Stimulated activated CD8-positive, alpha-beta memory T cell treated with anti-CD3 and anti-CD28 coated beads, Interleukin-7, amount 100 ng/mL, for 4 hours (primary cell): ENCODE results near the gene PICK1.
"Not testable (repeated sequence)": the region's sequence is repeated elsewhere in the genome, so short reads cannot be mapped to it uniquely, and the experiment has no call there.

Experiments
- DNase-seq, 2 donors: peaks; one replicate each; pipeline ENCODE4 v3.0.0-alpha.2; 2020; ENCODE audit warnings: low read depth in 2 of 2

The PICK1 gene

GRCh38 chr22:38074181-38075104 is 17.2 kb downstream of the PICK1 start:
- no peak for DNase-seq

- no peak for DNase-seq
Measured at GRCh38 chr22:38075105-38075825, 18.1 kb downstream of the PICK1 start.

GRCh38 chr22:38075961-38076360 is 18.8 kb downstream of the PICK1 start:
- no peak for DNase-seq

DNA sequence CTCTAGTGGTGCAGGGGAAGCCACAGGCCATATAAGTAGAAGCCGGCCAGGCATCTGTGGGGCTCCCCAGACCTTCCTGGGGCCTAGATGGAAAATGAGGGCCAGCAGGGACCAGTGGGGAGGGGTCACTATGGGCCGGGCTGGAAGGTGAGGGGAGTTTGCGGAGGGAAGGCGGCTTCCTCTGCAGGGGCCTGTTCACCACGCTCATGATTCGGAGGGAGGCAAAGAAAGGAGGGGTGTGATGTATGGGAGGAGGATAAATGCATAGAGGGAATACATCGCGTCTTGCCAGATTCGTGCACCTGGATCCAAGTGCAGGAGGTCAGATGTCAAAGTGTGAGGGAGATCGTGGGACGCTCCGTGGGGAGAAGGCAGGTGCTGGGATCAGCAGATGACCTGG is 19.9 kb downstream of the PICK1 start:
- DNase-seq, result no peak

GRCh38 chr22:38077595-38077994 is 20.4 kb downstream of the PICK1 start:
- no peak for DNase-seq

DNA sequence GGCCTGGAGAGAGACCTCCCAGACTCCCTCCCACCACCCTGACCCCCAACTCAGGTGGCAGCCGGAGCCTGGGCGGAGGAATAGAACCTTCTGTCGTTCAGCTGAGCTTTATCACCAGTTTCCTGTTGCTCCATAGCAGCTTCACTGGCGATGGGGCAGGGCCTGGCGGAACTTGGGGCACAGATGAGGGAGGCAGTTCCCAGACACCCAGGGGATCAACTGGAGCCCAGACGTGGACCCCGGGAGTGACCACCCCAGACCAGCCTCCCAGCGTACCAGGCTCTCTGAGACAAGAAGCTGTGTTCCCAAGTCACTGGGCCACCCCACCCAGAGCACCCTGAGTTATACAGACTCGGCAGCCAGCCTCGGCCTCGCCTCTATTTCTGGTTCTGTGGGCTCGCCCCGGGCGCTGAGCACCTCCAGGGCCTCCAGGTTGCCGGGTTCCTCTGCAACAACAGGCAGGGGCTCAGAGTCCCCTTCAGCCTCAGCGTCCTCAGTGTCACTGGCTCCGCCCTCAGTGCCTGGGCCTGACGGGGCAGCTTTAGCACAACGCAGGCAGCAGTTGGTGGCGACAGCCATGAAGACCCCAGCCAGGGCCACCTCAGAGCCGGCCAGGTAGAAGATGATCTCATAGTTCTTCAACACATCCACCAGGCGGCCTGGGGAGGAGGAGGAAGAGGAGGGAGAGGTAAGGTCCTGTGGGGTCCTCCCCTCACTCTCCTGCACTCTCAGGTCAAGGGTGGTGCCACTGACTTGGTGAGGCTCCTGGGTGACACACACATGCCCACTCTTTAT is 21.0 kb downstream of the PICK1 start:
- no peak for DNase-seq

DNA sequence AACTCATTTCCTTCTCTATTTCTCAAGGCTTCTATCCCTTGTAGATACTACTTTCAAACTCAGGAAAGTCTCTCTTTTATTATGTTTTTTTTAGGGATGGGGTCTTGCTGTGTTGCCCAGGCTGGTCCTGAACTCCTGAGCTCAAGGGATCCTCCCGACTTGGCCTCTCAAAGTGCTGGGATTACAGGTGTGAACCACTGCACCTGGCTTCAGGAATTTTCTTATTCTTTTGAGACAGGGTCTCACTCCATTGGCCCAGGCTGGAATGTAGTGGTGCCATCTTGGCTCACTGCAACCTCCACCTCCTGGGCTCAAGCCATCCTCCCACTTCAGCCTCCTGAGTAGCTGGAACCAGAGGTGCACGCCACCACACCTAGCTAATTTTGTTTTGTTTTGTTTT is 22.0 kb downstream of the PICK1 start:
- DNase-seq, result not testable (repeated sequence)

- DNase-seq, result no peak
Measured at GRCh38 chr22:38079804-38080203, 22.6 kb downstream of the PICK1 start.

- no peak for DNase-seq
Measured at GRCh38 chr22:38080474-38080849, 23.3 kb downstream of the PICK1 start.

GRCh38 chr22:38080850-38081635 is 23.8 kb downstream of the PICK1 start:
- no peak for DNase-seq

- no peak for DNase-seq
Measured at GRCh38 chr22:38081636-38081940, 24.4 kb downstream of the PICK1 start.

- peak in 1 of 2 donors; percentile 17 for DNase-seq
Measured at GRCh38 chr22:38081941-38082828, 25.0 kb downstream of the PICK1 start.

DNA sequence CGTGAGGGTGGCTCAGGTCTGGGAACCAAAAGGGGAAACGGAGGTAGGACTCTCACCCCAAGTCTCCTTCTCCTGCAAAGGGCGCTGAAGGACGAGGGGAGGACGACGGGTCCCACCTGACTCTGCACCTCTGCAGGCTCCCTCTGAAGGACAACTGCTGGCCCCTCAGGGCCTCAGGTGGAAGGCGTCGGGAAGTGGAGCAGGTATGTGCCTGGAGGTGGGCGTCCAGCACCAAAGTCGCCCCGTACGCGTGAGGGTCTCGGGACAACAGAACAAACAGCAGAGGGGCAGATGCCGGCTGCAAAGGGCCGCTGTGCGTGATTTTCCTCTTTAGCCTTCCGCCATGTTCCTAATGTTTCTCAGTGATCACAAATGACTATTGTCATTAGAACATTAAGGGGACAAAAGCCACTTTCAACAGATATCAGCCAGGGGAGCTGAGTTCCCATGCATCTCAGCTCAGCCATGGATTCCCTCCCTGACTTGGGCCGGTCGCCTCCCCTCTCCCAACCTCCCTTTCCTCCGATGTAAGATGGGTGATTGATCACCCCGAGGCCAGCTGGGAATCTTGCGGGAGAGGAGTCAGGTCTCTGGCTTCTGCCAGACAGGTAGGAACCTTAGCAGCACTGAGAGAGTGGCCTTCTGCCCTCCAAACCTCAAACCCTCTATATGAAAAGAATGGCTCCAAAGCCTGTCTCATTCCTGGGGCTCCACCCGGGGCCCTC is 25.9 kb downstream of the PICK1 start:
- DNase-seq, result no peak

DNA sequence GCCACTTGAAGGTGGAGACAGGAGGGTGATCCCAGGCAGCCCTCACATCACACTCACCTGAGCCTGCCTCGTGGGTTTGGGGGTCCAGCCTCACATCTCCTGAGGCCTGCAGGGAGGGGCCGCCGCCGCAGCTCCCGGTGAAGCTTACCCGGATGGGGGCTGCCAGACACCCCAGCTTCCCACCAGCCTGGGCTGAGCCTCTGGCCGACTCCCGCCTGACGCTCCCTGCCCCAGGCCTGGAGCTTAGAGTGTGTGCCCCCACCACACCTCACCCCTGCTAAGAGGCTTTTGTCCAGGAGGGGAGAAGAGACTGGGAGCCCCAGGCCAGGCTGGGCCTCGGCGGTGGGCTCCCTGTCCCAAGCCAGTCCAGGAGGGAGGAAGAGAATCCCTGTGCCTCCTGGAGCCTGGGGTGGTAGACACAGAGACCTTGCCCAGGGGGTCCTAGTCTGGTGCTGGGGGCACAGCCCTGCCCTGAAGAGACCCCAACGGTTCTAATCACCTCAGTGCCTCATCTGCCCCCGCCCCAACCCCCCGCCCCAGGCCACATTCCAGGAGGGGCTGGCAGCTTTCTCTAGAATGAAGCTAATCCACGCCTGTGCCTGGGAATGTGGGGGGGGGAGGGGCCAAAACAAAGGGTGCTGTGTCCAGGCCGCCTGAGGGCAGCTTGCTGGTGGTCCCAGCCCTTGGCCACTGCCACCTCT is 26.9 kb downstream of the PICK1 start, which contains the start of gene SLC16A8:
Gene SLC16A8 (minus strand): TSS at position 254 of the 701 bp plus-strand sequence. CDS start 1,311 bp downstream, outside the sequence.
- no peak for DNase-seq

- DNase-seq, result no peak
Measured at GRCh38 chr22:38085056-38085455, 27.9 kb downstream of the PICK1 start.

DNA sequence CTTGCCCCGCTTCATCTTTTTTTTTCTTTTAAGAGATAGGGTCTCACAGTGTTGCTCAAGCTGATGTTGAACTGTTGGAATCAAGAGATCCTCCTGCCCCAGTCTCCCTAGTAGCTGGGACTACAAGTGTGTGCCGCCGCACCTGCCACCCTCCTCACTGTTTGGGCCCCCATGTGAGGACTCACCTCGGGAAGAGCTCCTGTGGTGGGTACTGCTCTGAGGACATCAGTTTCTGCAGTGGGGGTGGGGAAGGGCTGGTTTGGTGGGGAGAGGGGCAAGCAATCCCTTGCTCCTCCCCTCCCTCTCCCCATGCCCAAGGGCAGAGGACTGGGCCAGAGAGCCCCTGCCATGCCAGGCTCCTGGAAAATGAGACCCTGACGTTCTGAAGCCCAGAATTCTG is 28.3 kb downstream of the PICK1 start:
- no peak for DNase-seq

DNA sequence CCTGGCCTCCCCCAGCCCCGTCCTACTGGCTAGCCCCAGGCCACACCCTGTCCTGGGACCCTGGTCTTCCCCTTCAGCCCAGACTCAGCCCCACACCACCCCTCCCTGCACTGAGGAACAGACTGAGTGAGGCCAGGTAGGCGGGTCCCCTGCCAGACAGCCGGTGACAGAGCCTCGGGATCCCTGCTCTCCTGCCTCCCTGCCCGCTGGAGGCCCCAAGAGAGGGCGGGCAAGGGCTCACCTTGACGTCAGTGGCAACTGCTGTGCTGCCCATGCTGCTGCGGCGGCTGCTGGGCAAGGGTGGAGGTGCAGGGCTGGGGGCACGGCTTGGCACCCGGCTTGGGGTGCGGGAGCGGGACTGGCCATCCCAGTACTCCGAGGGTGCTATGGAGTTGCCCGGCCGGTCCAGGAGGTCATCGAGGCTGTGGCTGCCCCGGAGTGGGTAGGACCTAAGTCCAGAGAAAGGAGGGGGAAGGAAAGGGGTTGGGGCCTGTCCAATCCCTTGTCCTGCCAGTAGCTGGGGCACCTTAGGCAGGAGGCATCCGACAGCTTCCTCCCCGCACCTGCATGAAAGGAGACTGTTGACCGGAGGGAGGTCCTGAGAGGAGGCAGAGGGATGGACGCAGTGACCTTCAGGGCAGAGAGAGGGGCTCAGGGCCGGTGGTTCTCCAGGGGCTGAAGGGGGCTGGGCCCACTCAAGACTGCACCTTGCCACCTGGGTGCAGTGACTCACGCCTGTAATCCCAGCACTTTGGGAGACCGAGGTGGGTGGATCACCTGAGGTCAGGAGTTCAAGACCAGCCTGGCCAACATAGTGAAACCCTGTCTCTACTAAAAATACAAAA is 29.0 kb downstream of the PICK1 start:
- no peak for DNase-seq

DNA sequence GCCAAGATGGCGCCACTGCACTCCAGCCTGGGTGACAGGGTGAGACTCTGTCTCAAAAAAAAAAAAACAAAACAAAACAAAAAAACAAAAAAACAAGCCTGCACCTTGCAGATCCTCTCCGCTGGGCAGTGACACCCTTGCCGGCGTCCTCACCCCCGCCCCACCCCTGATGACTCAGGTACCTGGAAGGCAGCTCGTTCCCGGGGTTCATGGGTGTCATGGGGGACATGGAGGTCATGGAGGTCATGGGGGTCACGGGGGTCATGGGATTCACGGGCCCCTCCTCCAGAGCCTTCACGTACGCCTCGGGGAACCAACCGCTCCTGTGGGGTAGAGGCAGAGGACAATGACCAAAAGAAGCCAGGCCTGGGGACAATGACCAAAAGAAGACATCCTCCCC is 29.7 kb downstream of the PICK1 start:
- DNase-seq, result no peak
